Endodermal cell (in vitro differentiated cells): ENCODE data around the gene NDFIP1. TPM values are rescaled to one million over a fixed set of nuclear protein-coding genes. Genes with fewer than 3 reads are reported as not detected.
A peak's percentile ranks its signal among the peaks of the same experiment; 100 is the strongest.

Source experiments
- DNase-seq: peaks from one replicate; pipeline ENCODE4 v3.0.0-alpha.2; 2017
- H3K27ac ChIP-seq: 2 replicates; pipeline ENCODE4 v1.5.1; 2013; ENCODE audit warnings: mild to moderate bottlenecking, low read depth, low read length, moderate library complexity
- H3K27me3 ChIP-seq: 2 replicates; pipeline ENCODE4 v1.6.1; 2013; ENCODE audit warnings: mild to moderate bottlenecking, low read length, moderate library complexity; ENCODE audit not compliant: insufficient read depth, control insufficient read depth, poor library complexity, severe bottlenecking
- H3K36me3 ChIP-seq: 2 replicates; pipeline ENCODE4 v1.7.0; 2013; ENCODE audit warnings: mild to moderate bottlenecking, low read length, moderate library complexity; ENCODE audit not compliant: control insufficient read depth, insufficient read depth
- H3K4me1 ChIP-seq: one replicate; pipeline ENCODE4 v1.7.0; 2013; ENCODE audit warnings: low read length; ENCODE audit not compliant: control insufficient read depth, insufficient read depth
- H3K4me3 ChIP-seq: 2 replicates; pipeline ENCODE4 v1.5.1; 2013; ENCODE audit warnings: mild to moderate bottlenecking, low read length, moderate library complexity
- H3K9ac ChIP-seq: 2 replicates; pipeline ENCODE4 v1.6.1; 2013; ENCODE audit warnings: mild to moderate bottlenecking, low read length, moderate library complexity; ENCODE audit not compliant: poor library complexity, severe bottlenecking; ENCODE audit errors: extremely low read depth
- H3K9me3 ChIP-seq: 2 replicates; pipeline ENCODE4 v1.6.1; 2013; ENCODE audit warnings: mild to moderate bottlenecking, low read length, moderate library complexity; ENCODE audit not compliant: control insufficient read depth
- H3K27ac Mint-ChIP-seq: 2 replicates; pipeline ENCODE4 v1.8.0; 2020; ENCODE audit warnings: mixed read lengths
- H3K27me3 Mint-ChIP-seq: 2 replicates; pipeline ENCODE4 v1.8.0; 2021; ENCODE audit warnings: mild to moderate bottlenecking, mixed read lengths; ENCODE audit not compliant: insufficient read depth
- H3K36me3 Mint-ChIP-seq: 2 replicates; pipeline ENCODE4 v1.8.0; 2020; ENCODE audit warnings: low read depth, mixed read lengths
- H3K4me1 Mint-ChIP-seq: 2 replicates; pipeline ENCODE4 v1.8.0; 2020; ENCODE audit warnings: mixed read lengths
- H3K4me3 Mint-ChIP-seq: 2 replicates; pipeline ENCODE4 v1.8.0; 2020; ENCODE audit warnings: mild to moderate bottlenecking, moderate library complexity, mixed read lengths
- H3K9me3 Mint-ChIP-seq: 2 replicates; pipeline ENCODE4 v1.8.0; 2020; ENCODE audit warnings: mild to moderate bottlenecking, mixed read lengths
- CTCF ChIP-seq: fragments of 200-600 bp; sonication (generic); conservative IDR thresholded peaks from 2 replicates; pipeline ENCODE4 v1.5.0; 2021; ENCODE audit warnings: antibody characterized with exemption, mild to moderate bottlenecking
- WGBS, 2 experiments: methylation state at CpG; one replicate each; pipeline versions ENCODE4 v1.1.5 to v1.1.7; 2013; ENCODE audit warnings: missing lambda C conversion rate in 2 of 2, mixed read lengths in 1 of 2; ENCODE audit not compliant: insufficient coverage in 1 of 2, insufficient read length in 1 of 2; 5-methylcytosine and 5-hydroxymethylcytosine counted together
- total RNA-seq, 2 donors: library from RNA; stranded (reverse); fragmentation: NEBNext Ultra II Directional in 1 of 2; extraction: Animal tissue kit (Norgen Biotek cat#: 25700) in 1 of 2; gene quantifications; 2 replicates in 1 of 2; 3 replicates in 1 of 2; pipeline ENCODE4 v1.2.1, GENCODE V29; 2021

The NDFIP1 gene
- total RNA-seq, 2 donors from 2014 or later = 46.2 to 49.0 TPM

- H3K9ac ChIP-seq = no peak overlapping the region
- WGBS, 2 experiments = 97 to 100% methylated on average over 3 to 5 of the region's 6 CpGs
- H3K4me1 ChIP-seq = peaks cover 2% of the 10 kb centered on the region
- peaks cover 2% of the 10 kb centered on the region for H3K36me3 Mint-ChIP-seq
- H3K4me1 Mint-ChIP-seq = peaks cover 61% of the 10 kb centered on the region
- no peaks in the 10 kb centered on the region for H3K36me3 ChIP-seq
- no peak overlapping the region for H3K27ac ChIP-seq
- H3K27ac Mint-ChIP-seq = no peak overlapping the region
- no peaks in the 10 kb centered on the region for H3K9me3 Mint-ChIP-seq
- peak; percentile 58 for TF ChIP-seq CTCF
- no peaks in the 10 kb centered on the region for H3K27me3 ChIP-seq
- no peaks in the 10 kb centered on the region for H3K27me3 Mint-ChIP-seq
- H3K4me3 Mint-ChIP-seq = no peak overlapping the region
- DNase-seq = peak; percentile 54
- no peak overlapping the region for H3K4me3 ChIP-seq
- no peaks in the 10 kb centered on the region for H3K9me3 ChIP-seq
Observed at GRCh38 chr5:142167458-142167857, 58.9 kb downstream of the NDFIP1 start.

GRCh38 chr5:142168365-142168764 lies 59.8 kb downstream of the NDFIP1 start:
- H3K4me3 Mint-ChIP-seq = no peak overlapping the region
- Histone ChIP-seq H3K27me3 (no peaks in the 10 kb centered on the region), H3K9ac (no peak overlapping the region), H3K4me3 (no peak overlapping the region), H3K27ac (no peak overlapping the region), H3K4me1 (peaks cover 2% of the 10 kb centered on the region), H3K9me3 (no peaks in the 10 kb centered on the region), H3K36me3 (no peaks in the 10 kb centered on the region)
- no peak for TF ChIP-seq CTCF
- no peak for DNase-seq
- H3K27ac Mint-ChIP-seq = no peak overlapping the region
- peaks cover 60% of the 10 kb centered on the region for H3K4me1 Mint-ChIP-seq
- 88 to 93% methylated on average over 2 to 3 of the region's 3 CpGs for WGBS, 2 experiments
- no peaks in the 10 kb centered on the region for H3K9me3 Mint-ChIP-seq
- no peaks in the 10 kb centered on the region for H3K27me3 Mint-ChIP-seq
- H3K36me3 Mint-ChIP-seq = no peaks in the 10 kb centered on the region

- H3K9me3 ChIP-seq = peaks cover 4% of the 10 kb centered on the region
- DNase-seq = peak; percentile 57
- H3K27me3 ChIP-seq = no peaks in the 10 kb centered on the region
- TF ChIP-seq CTCF = no peak
- H3K4me3 ChIP-seq = peak overlapping the region; percentile 6
- no peaks in the 10 kb centered on the region for H3K36me3 Mint-ChIP-seq
- peaks cover 4% of the 10 kb centered on the region for H3K9me3 Mint-ChIP-seq
- peaks cover 10% of the 10 kb centered on the region for H3K4me1 ChIP-seq
- no peak overlapping the region for H3K27ac ChIP-seq
- peak overlapping the region; percentile 96 for H3K27ac Mint-ChIP-seq
- peak overlapping the region; percentile 31 for H3K4me3 Mint-ChIP-seq
- WGBS, 2 experiments = 88 to 89% methylated on average over 3 to 6 of the region's 6 CpGs
- H3K4me1 Mint-ChIP-seq = peaks cover 56% of the 10 kb centered on the region
- no peak overlapping the region for H3K9ac ChIP-seq
- H3K27me3 Mint-ChIP-seq = no peaks in the 10 kb centered on the region
- H3K36me3 ChIP-seq = no peaks in the 10 kb centered on the region
Observed at GRCh38 chr5:142170254-142170953, 61.8 kb downstream of the NDFIP1 start.
